Stomach (tissue), 9 donors: ENCODE data around the gene BABAM2. TPM values are rescaled to one million over a fixed set of nuclear protein-coding genes. Genes with fewer than 3 reads are reported as not detected.
A peak's percentile ranks its signal among the peaks of the same experiment; 100 is the strongest.

Source experiments
- DNase-seq, 2 donors: peaks; one replicate each; pipeline versions ENCODE4 v3.0.0 to v3.0.0-alpha.2; 2013 to 2019
- H3K27ac ChIP-seq, 5 donors: fragments of 200-600 bp in 4 of 5; sonication (generic) in 4 of 5; one replicate each; pipeline ENCODE4 v1.5.1; 2013 to 2019; ENCODE audit warnings: mild to moderate bottlenecking in 1 of 5, moderate library complexity in 1 of 5
- H3K27me3 ChIP-seq, 3 donors: fragments of 200-600 bp; sonication (generic); one replicate each; pipeline ENCODE4 v1.5.1; 2017 to 2019; ENCODE audit warnings: mixed run types in 1 of 3
- H3K36me3 ChIP-seq, 4 donors: fragments of 200-600 bp; sonication (generic); 1 replicate in 3 of 4; 2 replicates in 1 of 4; pipeline ENCODE4 v1.5.1; 2016 to 2019
- H3K4me1 ChIP-seq, 4 donors: fragments of 200-600 bp; sonication (generic); one replicate each; pipeline ENCODE4 v1.5.1; 2016 to 2019
- H3K4me3 ChIP-seq, 4 donors: fragments of 200-600 bp; sonication (generic) in 3 of 4; one replicate each; pipeline ENCODE4 v1.5.1; 2016 to 2019; ENCODE audit warnings: mild to moderate bottlenecking in 1 of 4
- H3K9me3 ChIP-seq, 4 donors: fragments of 200-600 bp; sonication (generic); one replicate each; pipeline ENCODE4 v1.5.1; 2016 to 2019
- EP300 ChIP-seq: sonication (generic); formaldehyde crosslinking; IDR thresholded peaks from one replicate; pipeline ENCODE4 v1.6.1; 2017; ENCODE audit warnings: antibody characterized with exemption
- POLR2A ChIP-seq, 4 donors: fragments of 450-650 bp; IDR thresholded peaks; one replicate each; pipeline ENCODE4 v1.6.1; 2016; ENCODE audit warnings: antibody characterized with exemption in 4 of 4, control low read depth in 2 of 4, mild to moderate bottlenecking in 1 of 4, moderate library complexity in 1 of 4
- POLR2AphosphoS5 ChIP-seq, 3 donors: sonication (generic); formaldehyde crosslinking; IDR thresholded peaks; one replicate each; pipeline ENCODE4 v1.6.1; 2016; ENCODE audit warnings: antibody characterized with exemption in 3 of 3
- WGBS, 5 donors: extraction: QIAGEN DNeasy Blood & Tissue Kit in 3 of 5; methylation state at CpG; one replicate each; pipeline versions ENCODE4 v1.1.5 to v1.1.7; 2013 to 2018; 5-methylcytosine and 5-hydroxymethylcytosine counted together
- intact Hi-C: fragments of 100-400 bp; cut with DNase I; formaldehyde crosslinking; loops from one replicate; pipeline ENCODE4 v1.15.1; 2023; ENCODE audit warnings: low total_unique reads
- polyA plus RNA-seq, 3 donors: library from polyadenylated mRNA; stranded (reverse); fragments of 200-250 nt; gene quantifications; one replicate each; pipeline ENCODE4 v1.2.3, GENCODE V29; 2013
- total RNA-seq, 5 donors: library from RNA; depleted of rRNA; stranded (reverse); fragments of >200 nt; gene quantifications; one replicate each; pipeline versions ENCODE4 v1.1.0 to v1.2.3, GENCODE V29; 2014 to 2016
- TF ChIP-seq, protein P1 (sequence below), 7 experiments: fragments of 450-650 bp in 4 of 7; fragments of 200-600 bp in 3 of 7; sonication (generic) in 3 of 7; IDR thresholded peaks; one replicate each; pipeline ENCODE4 v1.5.1; 2016 to 2019; ENCODE audit warnings: antibody characterized with exemption in 7 of 7, control low read depth in 2 of 7, mild to moderate bottlenecking in 1 of 7
- donor health status: healthy with polysubstance abuse.
- donor health status: Bipolar disorder and iron deficiency.
- donor health status: healthy.

BABAM2 gene
- total and polyA plus RNA-seq, 8 donors, result 14.2 to 41.4 (median 22.8) TPM

DNA sequence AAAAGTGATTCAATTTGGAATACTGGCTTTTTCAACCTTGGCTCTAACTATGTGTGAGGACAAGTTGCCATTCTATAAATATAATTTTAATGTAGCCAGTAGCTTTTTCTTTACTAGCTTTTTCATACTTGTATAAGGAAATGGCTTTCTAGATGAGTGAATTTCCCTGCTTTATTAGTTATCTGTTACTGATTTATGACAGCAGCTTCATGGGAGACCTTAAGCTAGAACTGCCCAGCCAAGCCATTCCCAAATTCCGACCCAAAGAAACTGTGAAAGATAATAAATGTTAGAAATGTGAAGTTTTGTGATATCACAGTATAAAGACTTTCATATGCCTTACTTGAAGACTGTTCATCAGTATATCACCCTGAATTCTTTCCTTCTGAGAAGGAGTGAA is 32.3 kb downstream of the BABAM2 start:
- H3K4me1 ChIP-seq, result peaks cover 0 to 53% (median 24%) of the 10 kb centered on the region in 4 donors
- H3K27ac ChIP-seq, result peak overlapping the region in 2 of 5 donors; percentile 5 to 77
- TF ChIP-seq POLR2A (IDR thresholded peaks at IDR 0.05) (no peak), POLR2AphosphoS5 (IDR thresholded peaks at IDR 0.05) (no peak), EP300 (no peak)
- TF ChIP-seq, protein P1, sequence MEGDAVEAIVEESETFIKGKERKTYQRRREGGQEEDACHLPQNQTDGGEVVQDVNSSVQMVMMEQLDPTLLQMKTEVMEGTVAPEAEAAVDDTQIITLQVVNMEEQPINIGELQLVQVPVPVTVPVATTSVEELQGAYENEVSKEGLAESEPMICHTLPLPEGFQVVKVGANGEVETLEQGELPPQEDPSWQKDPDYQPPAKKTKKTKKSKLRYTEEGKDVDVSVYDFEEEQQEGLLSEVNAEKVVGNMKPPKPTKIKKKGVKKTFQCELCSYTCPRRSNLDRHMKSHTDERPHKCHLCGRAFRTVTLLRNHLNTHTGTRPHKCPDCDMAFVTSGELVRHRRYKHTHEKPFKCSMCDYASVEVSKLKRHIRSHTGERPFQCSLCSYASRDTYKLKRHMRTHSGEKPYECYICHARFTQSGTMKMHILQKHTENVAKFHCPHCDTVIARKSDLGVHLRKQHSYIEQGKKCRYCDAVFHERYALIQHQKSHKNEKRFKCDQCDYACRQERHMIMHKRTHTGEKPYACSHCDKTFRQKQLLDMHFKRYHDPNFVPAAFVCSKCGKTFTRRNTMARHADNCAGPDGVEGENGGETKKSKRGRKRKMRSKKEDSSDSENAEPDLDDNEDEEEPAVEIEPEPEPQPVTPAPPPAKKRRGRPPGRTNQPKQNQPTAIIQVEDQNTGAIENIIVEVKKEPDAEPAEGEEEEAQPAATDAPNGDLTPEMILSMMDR (IDR thresholded peaks at IDR 0.05), result no peak
- DNase-seq, result no peak
- H3K27me3 ChIP-seq, result no peaks in the 10 kb centered on the region
- no peak overlapping the region for H3K4me3 ChIP-seq
- no peaks in the 10 kb centered on the region for H3K36me3 ChIP-seq
- H3K9me3 ChIP-seq, result no peaks in the 10 kb centered on the region
- WGBS, 5 donors, result 47 to 71% (median 62%) methylated on average over 1 of the region's 1 CpG
- intact Hi-C loops, result no loop called here

DNA sequence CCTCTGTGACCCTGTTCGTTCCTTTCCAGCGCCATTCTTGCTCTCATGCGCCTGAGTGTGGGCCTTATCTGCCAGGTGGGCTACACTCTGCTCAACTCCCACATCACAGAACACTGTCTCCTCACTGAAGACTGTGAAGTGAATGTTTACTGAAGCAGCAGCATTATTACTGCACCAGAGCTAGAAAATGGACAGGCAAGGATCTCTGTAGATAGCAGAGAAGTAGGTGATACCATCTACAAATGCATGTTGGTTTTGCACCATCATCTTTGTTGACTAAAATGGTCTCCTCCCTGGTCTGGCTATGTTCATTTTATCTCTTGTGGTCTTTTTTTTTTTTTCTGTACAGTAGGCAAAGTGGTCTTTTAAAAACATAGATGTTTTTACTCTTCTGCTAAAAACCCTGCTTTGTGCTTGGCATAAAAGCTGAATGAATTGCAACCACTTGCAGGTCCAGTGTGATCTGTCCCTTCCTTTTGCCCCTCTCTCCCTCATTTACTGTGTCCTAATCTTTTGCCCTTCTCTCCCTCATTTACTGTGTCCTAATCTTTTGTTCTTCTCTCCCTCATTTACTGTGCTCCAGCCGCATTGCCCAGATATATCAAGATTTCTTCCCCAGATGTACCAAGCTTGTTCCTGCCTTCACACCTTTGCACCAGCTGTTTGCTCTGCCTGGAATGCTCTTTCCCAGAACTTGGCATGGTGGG is 35.4 kb downstream of the BABAM2 start:
- intact Hi-C loops, result no loop called here
- Histone ChIP-seq H3K27ac (no peak overlapping the region), H3K9me3 (no peaks in the 10 kb centered on the region), H3K4me3 (no peak overlapping the region), H3K27me3 (no peaks in the 10 kb centered on the region), H3K4me1 (peaks cover 0 to 49% (median 24%) of the 10 kb centered on the region in 4 donors), H3K36me3 (no peaks in the 10 kb centered on the region)
- 79 to 86% (median 83%) methylated on average over 4 of the region's 4 CpGs for WGBS, 5 donors
- no peak for DNase-seq
- TF ChIP-seq EP300, result no peak
- TF ChIP-seq, protein P1 (IDR thresholded peaks at IDR 0.05), result no peak
- no peak for TF ChIP-seq POLR2A (IDR thresholded peaks at IDR 0.05)

DNA sequence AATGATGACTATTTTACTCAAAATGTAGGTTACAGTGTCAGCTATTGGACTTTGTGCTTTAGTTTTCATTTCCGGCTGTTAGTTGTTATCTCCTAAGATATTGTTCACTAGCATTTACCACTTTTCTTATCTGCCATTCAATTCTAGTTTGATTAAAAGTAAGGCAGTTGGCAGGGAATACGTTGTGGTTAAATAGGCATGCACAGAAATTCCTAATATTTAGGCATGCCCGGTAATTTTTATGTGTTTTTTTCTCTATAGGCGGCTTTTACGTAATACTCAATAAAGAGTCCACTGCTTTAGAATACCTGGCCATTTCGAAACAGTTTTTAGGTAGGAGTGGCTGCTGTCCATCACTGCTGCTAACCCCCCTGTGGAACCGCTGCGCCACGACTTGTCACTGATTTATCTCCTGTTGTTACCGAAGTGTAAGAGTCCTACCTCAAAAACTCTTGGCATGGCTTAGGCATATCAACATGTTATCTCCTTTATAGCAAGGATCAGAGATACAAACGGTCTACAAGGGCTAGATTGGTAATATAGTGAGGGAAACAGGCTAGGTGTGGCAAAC is 39.5 kb downstream of the BABAM2 start:
- Histone ChIP-seq H3K9me3 (no peaks in the 10 kb centered on the region), H3K36me3 (no peaks in the 10 kb centered on the region), H3K4me3 (peak overlapping the region in 2 of 4 donors; percentile 3 to 23), H3K4me1 (peaks cover 0 to 39% (median 16%) of the 10 kb centered on the region in 4 donors), H3K27ac (peak overlapping the region; percentile 43 to 70 (median 58)), H3K27me3 (no peaks in the 10 kb centered on the region)
- TF ChIP-seq POLR2A (IDR thresholded peaks at IDR 0.05), result no peak
- TF ChIP-seq, protein P1 (IDR thresholded peaks at IDR 0.05), result no peak
- peak in 2 of 3 donors; percentile 21 to 35 for TF ChIP-seq POLR2AphosphoS5 (IDR thresholded peaks at IDR 0.05)
- TF ChIP-seq EP300, result no peak
- peak in 1 of 2 donors; percentile 62 for DNase-seq
- 22 to 54% (median 49%) methylated on average over 11 of the region's 11 CpGs for WGBS, 5 donors
- intact Hi-C loops, result no loop called here

DNA sequence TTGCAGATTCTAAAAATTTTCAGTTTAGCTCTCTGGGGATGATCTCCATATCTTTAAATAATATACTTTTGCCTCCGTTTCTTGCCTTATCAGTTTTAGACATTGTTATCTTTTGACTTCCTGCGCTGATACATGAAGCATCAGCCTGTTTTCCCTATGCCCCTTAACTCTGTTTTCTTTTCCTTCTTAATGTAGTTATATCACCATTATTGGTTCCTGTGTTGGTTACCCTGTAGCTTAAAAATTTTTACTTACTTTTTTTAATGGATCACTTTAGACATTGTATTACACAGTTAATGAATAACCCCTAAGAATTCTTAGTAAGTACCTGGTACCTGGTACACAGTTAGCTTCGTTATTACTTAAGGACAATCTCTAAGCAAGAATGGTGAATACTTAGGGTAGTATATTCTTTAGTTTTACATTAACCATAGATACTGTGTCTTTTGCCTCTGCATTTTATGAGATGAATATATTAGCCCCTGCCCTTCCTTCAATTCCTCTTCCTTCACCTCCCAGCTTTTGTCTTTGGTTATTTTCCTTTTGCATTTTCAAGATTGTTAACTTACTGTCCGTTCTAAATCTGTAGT is 40.9 kb downstream of the BABAM2 start:
- TF ChIP-seq, protein P1 (IDR thresholded peaks at IDR 0.05), result no peak
- 36 to 61% (median 53%) methylated on average over 4 of the region's 4 CpGs for WGBS, 5 donors
- Histone ChIP-seq H3K36me3 (no peaks in the 10 kb centered on the region), H3K9me3 (no peaks in the 10 kb centered on the region), H3K4me1 (peaks cover 0 to 28% (median 11%) of the 10 kb centered on the region in 4 donors), H3K4me3 (no peak overlapping the region), H3K27me3 (no peaks in the 10 kb centered on the region), H3K27ac (peak overlapping the region in 1 of 5 donors; percentile 30)
- intact Hi-C loops, result no loop called here
- DNase-seq, result no peak
